HG03159 (cell line): ENCODE results near the gene PDZD2.
"Not testable (repeated sequence)": the region's sequence is repeated elsewhere in the genome, so short reads cannot be mapped to it uniquely, and the experiment has no call there.

Source experiments
- ATAC-seq: cut with Tn5 transposase; IDR thresholded peaks from one replicate; pipeline ENCODE4 v1.9.1; 2021; ENCODE audit warnings: mild to moderate bottlenecking, moderate library complexity; ENCODE audit not compliant: unreplicated experiment

The PDZD2 gene

GRCh38 chr5:31767335-31768031 lies 128.6 kb downstream of the PDZD2 start:
- ATAC-seq: peak; percentile 44

- no peak for ATAC-seq
Observed at GRCh38 chr5:31768046-31768445, 129.1 kb downstream of the PDZD2 start.

- ATAC-seq: no peak
Observed at GRCh38 chr5:31768784-31769183, 129.9 kb downstream of the PDZD2 start.

- ATAC-seq: no peak
Observed at GRCh38 chr5:31769530-31769929, 130.6 kb downstream of the PDZD2 start.

GRCh38 chr5:31770132-31770720 lies 131.3 kb downstream of the PDZD2 start:
- ATAC-seq: no peak

GRCh38 chr5:31770998-31771397 lies 132.1 kb downstream of the PDZD2 start:
- ATAC-seq: peak; percentile 87

GRCh38 chr5:31771500-31771899 lies 132.6 kb downstream of the PDZD2 start:
- ATAC-seq: no peak

GRCh38 chr5:31776294-31776693 lies 137.4 kb downstream of the PDZD2 start:
- ATAC-seq: not testable (repeated sequence)

GRCh38 chr5:31776976-31777651 lies 138.2 kb downstream of the PDZD2 start:
- no peak for ATAC-seq

GRCh38 chr5:31781772-31782171 lies 142.8 kb downstream of the PDZD2 start:
- no peak for ATAC-seq

- no peak for ATAC-seq
Observed at GRCh38 chr5:31783086-31783645, 144.2 kb downstream of the PDZD2 start.

- no peak for ATAC-seq
Observed at GRCh38 chr5:31783731-31784130, 144.8 kb downstream of the PDZD2 start.

- no peak for ATAC-seq
Observed at GRCh38 chr5:31786090-31786631, 147.2 kb downstream of the PDZD2 start.

GRCh38 chr5:31794009-31794408 lies 155.1 kb downstream of the PDZD2 start:
- ATAC-seq: no peak

GRCh38 chr5:31798168-31798567 lies 159.2 kb downstream of the PDZD2 start:
- ATAC-seq: no peak

GRCh38 chr5:31800351-31800750 lies 161.4 kb downstream of the PDZD2 start:
- no peak for ATAC-seq

GRCh38 chr5:31805785-31806400 lies 167.0 kb downstream of the PDZD2 start:
- ATAC-seq: no peak

- ATAC-seq: no peak
Observed at GRCh38 chr5:31806561-31806960, 167.6 kb downstream of the PDZD2 start.

- ATAC-seq: no peak
Observed at GRCh38 chr5:31807789-31808540, 169.0 kb downstream of the PDZD2 start.
